Stimulated activated CD8-positive, alpha-beta memory T cell treated with anti-CD3 and anti-CD28 coated beads, Interleukin-7, amount 100 ng/mL, for 24 hours (primary cell): ENCODE measurements around the gene PALLD.
"Not testable (repeated sequence)": the region's sequence is repeated elsewhere in the genome, so short reads cannot be mapped to it uniquely, and the experiment has no call there.

Source experiments
- DNase-seq: peaks from one replicate; pipeline ENCODE4 v3.0.0-alpha.2; 2020; ENCODE audit warnings: low read depth

The PALLD gene

GRCh38 chr4:168491563-168491962 lies 5.3 kb upstream of the PALLD start:
- DNase-seq, result no peak

GRCh38 chr4:168498251-168498650 lies 1.4 kb downstream of the PALLD start:
- no peak for DNase-seq

- no peak for DNase-seq
These were observed 2.4 kb downstream of the PALLD start for GRCh38 chr4:168499241-168499640.

GRCh38 chr4:168501407-168501806 lies 4.6 kb downstream of the PALLD start:
- no peak for DNase-seq

GRCh38 chr4:168502861-168503260 lies 6.0 kb downstream of the PALLD start:
- no peak for DNase-seq

- no peak for DNase-seq
These were observed 7.0 kb downstream of the PALLD start for GRCh38 chr4:168503652-168504362.

GRCh38 chr4:168504526-168504925 lies 7.7 kb downstream of the PALLD start:
- DNase-seq, result no peak

- DNase-seq, result no peak
These were observed 9.2 kb downstream of the PALLD start for GRCh38 chr4:168506014-168506413.

GRCh38 chr4:168507178-168507815 lies 10.4 kb downstream of the PALLD start:
- DNase-seq, result no peak

GRCh38 chr4:168508683-168509082 lies 11.8 kb downstream of the PALLD start:
- DNase-seq, result no peak

GRCh38 chr4:168509786-168510185 lies 12.9 kb downstream of the PALLD start:
- no peak for DNase-seq

GRCh38 chr4:168511780-168512489 lies 15.1 kb downstream of the PALLD start:
- no peak for DNase-seq

- not testable (repeated sequence) for DNase-seq
These were observed 17.0 kb downstream of the PALLD start for GRCh38 chr4:168513826-168514225.

GRCh38 chr4:168514249-168514852 lies 17.5 kb downstream of the PALLD start:
- DNase-seq, result no peak

- DNase-seq, result no peak
These were observed 18.6 kb downstream of the PALLD start for GRCh38 chr4:168515222-168516011.

GRCh38 chr4:168516841-168517240 lies 20.0 kb downstream of the PALLD start:
- no peak for DNase-seq

- DNase-seq, result no peak
These were observed 22.7 kb downstream of the PALLD start for GRCh38 chr4:168519576-168519975.

- no peak for DNase-seq
These were observed 24.9 kb downstream of the PALLD start for GRCh38 chr4:168521721-168522120.

- DNase-seq, result no peak
These were observed 25.5 kb downstream of the PALLD start for GRCh38 chr4:168522356-168522755.

GRCh38 chr4:168522829-168523489 lies 26.1 kb downstream of the PALLD start:
- no peak for DNase-seq

GRCh38 chr4:168524006-168524405 lies 27.2 kb downstream of the PALLD start:
- DNase-seq, result no peak
